H1 (cell line): ENCODE data around the gene CHRNA4. TPM values are rescaled to one million over a fixed set of nuclear protein-coding genes. Genes with fewer than 3 reads are reported as not detected.

ENCODE experiments used
- CBX5 ChIP-seq: fragments of 300-800, 300-1000 bp; sonication (generic); IDR thresholded peaks from 2 replicates; pipeline ENCODE4 v1.7.1; 2016; ENCODE audit warnings: antibody characterized with exemption, low read length, low read depth
- CHD2 ChIP-seq: IDR thresholded peaks from 2 replicates; pipeline ENCODE4 v1.6.1; 2012; ENCODE audit warnings: low read length, improper control_type of control experiment
- TAF7 ChIP-seq: optimal IDR thresholded peaks from 2 replicates; pipeline ENCODE3; 2011; ENCODE audit warnings: low read depth, mild to moderate bottlenecking, inconsistent platforms, low read length, moderate library complexity, borderline replicate concordance
- polyA plus RNA-seq, 7 experiments: library from polyadenylated mRNA; depleted of rRNA in 3 of 7; stranded (reverse) in 5 of 7; unstranded in 2 of 7; fragments of >200 nt in 5 of 7; fragments of 200-250 nt in 2 of 7; gene quantifications; 1 replicate in 5 of 7; 2 replicates in 1 of 7; 4 replicates in 1 of 7; pipeline versions ENCODE4 v1.2.1 to v1.2.3, GENCODE V29; 2011 to 2013; ENCODE audit warnings: missing spikeins in 2 of 7, mixed read lengths in 2 of 7
- total RNA-seq: library from RNA; stranded (reverse); fragmentation: NEBNext Ultra II Directional; extraction: Animal tissue kit (Norgen Biotek cat#: 25700); gene quantifications from 2 replicates; pipeline ENCODE4 v1.2.1, GENCODE V29; 2021

The CHRNA4 gene
- total and polyA plus RNA-seq, 2 of the 8 experiments (the other 6 are each of a cell fraction or from before 2014, with no cell fraction given) = 4.3 to 5.7 TPM

GRCh38 chr20:63402860-63403220 is 41.7 kb upstream of the CHRNA4 start (continued):
- TF ChIP-seq TAF7 (no peak), CHD2 (no peak), CBX5 (no peak)
- TF ChIP-seq, all 59 proteins: peak for 0
